Thoracic aorta (tissue), 2 donors: ENCODE data around the gene LRRC8A. TPM values are rescaled to one million over a fixed set of nuclear protein-coding genes. Genes with fewer than 3 reads are reported as not detected.

ENCODE experiments used
- ATAC-seq: fragments of 150-250 bp; one replicate; pipeline ENCODE4 v1.8.0; 2017; ENCODE audit warnings: low read depth; ENCODE audit not compliant: insufficient number of reproducible peaks, low FRiP score
- DNase-seq: peaks from one replicate; pipeline ENCODE4 v3.0.0-alpha.2; 2020; ENCODE audit warnings: low spot score
- H3K27ac ChIP-seq, 2 donors: fragments of 200-600 bp; sonication (generic); 1 replicate in 1 of 2; 2 replicates in 1 of 2; pipeline ENCODE4 v1.5.1; 2016; ENCODE audit warnings: mild to moderate bottlenecking in 2 of 2, moderate library complexity in 2 of 2
- H3K27me3 ChIP-seq: fragments of 200-600 bp; sonication (generic); replicated peaks from 2 replicates; pipeline ENCODE4 v1.6.0; 2016; ENCODE audit warnings: mild to moderate bottlenecking; ENCODE audit not compliant: insufficient read depth
- H3K36me3 ChIP-seq: fragments of 200-600 bp; sonication (generic); one replicate; pipeline ENCODE4 v1.5.1; 2016
- H3K4me1 ChIP-seq, 2 donors: fragments of 200-600 bp; sonication (generic); 1 replicate in 1 of 2; 2 replicates in 1 of 2; pipeline versions ENCODE4 v1.5.1 to v1.6.0; 2016; ENCODE audit warnings: low read depth in 2 of 2, mild to moderate bottlenecking in 1 of 2; ENCODE audit not compliant: control insufficient read depth in 1 of 2
- H3K4me3 ChIP-seq: fragments of 200-600 bp; sonication (generic); 2 replicates; pipeline ENCODE4 v1.5.1; 2016; ENCODE audit warnings: mild to moderate bottlenecking
- H3K9me3 ChIP-seq: fragments of 200-600 bp; sonication (generic); 2 replicates; pipeline ENCODE4 v1.5.1; 2016
- total RNA-seq, 2 donors: library from RNA; depleted of rRNA; stranded (reverse); fragments of >200 nt; gene quantifications; one replicate each; pipeline versions ENCODE4 v1.1.0 to v1.2.3, GENCODE V29; 2016
- TF ChIP-seq, protein P1 (sequence below): fragments of 200-600 bp; sonication (generic); IDR thresholded peaks from one replicate; pipeline ENCODE4 v1.5.1; 2019; ENCODE audit warnings: antibody characterized with exemption

Gene LRRC8A
- total RNA-seq, 2 donors from 2014 or later, result 125 to 161 TPM

DNA sequence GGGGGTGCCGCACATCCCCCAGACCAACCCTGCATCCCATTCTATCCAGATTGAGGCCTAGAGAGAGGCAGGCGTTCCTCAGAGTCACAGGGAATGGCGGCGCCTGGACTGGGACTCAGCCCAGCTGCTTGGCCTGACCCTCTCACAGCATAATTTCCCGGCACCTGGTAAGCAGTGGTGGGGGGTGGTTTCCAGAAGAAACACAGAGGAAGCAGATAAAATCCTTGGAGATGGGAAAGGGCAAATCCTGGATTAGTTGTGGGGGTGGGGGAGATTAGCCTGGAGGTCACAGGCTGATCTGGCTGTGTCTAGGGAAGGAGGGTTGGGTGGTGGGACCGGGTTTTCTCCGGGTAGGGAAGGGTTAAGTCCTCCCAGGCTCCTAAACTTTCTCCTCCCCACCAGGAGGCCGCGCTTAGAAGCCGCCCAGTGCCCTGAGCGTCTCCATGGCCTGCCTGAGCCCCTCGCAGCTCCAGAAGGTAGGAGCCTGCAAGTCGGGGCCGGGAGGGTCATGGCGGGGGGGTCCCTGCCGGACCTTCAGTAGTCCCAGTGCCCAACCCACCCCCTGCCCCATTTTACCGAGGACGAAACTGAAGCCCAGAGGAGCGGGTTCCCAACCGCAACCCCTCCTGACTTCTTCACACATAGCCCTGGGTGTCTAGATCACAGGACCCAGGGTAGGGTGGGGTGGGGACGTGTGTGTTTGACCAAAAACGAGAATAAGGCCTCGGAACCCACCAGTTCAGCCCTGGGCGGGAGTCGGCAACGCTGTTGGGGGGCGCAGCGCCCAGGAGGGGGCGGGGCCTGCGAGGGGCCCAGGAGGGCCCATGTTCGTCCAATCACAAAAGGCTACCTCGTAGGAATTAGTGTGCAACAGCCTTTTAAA, 40.2 kb downstream of the LRRC8A start:
- Histone ChIP-seq H3K36me3 (peaks cover 9% of the 10 kb centered on the region), H3K4me3 (peak overlapping the region; percentile 74), H3K27me3 (no peaks in the 10 kb centered on the region), H3K9me3 (no peaks in the 10 kb centered on the region), H3K27ac (peak overlapping the region; percentile 88 to 96), H3K4me1 (peaks cover 32 to 61% of the 10 kb centered on the region in 2 donors)
- ATAC-seq, result peak; percentile 45
- DNase-seq, result no peak
- TF ChIP-seq, protein P1, sequence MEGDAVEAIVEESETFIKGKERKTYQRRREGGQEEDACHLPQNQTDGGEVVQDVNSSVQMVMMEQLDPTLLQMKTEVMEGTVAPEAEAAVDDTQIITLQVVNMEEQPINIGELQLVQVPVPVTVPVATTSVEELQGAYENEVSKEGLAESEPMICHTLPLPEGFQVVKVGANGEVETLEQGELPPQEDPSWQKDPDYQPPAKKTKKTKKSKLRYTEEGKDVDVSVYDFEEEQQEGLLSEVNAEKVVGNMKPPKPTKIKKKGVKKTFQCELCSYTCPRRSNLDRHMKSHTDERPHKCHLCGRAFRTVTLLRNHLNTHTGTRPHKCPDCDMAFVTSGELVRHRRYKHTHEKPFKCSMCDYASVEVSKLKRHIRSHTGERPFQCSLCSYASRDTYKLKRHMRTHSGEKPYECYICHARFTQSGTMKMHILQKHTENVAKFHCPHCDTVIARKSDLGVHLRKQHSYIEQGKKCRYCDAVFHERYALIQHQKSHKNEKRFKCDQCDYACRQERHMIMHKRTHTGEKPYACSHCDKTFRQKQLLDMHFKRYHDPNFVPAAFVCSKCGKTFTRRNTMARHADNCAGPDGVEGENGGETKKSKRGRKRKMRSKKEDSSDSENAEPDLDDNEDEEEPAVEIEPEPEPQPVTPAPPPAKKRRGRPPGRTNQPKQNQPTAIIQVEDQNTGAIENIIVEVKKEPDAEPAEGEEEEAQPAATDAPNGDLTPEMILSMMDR, result peak; percentile 12

DNA sequence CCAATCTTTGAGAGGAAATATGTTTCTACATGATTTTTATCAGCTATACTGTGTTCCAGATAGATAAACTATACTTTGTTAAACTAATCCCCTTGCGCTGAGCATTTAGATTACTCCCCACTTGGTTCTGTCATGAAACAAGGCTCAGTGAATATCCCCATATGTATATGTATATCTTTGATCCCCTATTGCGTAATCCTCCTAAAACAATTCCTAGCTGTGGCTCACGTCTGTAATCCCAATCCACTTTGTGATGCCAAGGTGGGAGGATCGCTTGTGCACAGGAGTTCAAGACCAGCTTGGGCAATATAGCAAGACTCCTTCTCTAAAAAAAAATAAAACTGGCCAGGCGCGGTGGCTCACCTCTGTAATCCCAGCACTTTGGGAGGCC, 41.6 kb downstream of the LRRC8A start:
- peak overlapping the region in 1 of 2 donors; percentile 96 for H3K27ac ChIP-seq
- H3K9me3 ChIP-seq, result no peaks in the 10 kb centered on the region
- ATAC-seq (no peak), DNase-seq (no peak)
- peaks cover 3% of the 10 kb centered on the region for H3K36me3 ChIP-seq
- H3K4me3 ChIP-seq, result peak overlapping the region; percentile 74
- peaks cover 32 to 57% of the 10 kb centered on the region in 2 donors for H3K4me1 ChIP-seq
- TF ChIP-seq, protein P1, result no peak
- H3K27me3 ChIP-seq, result no peaks in the 10 kb centered on the region

DNA sequence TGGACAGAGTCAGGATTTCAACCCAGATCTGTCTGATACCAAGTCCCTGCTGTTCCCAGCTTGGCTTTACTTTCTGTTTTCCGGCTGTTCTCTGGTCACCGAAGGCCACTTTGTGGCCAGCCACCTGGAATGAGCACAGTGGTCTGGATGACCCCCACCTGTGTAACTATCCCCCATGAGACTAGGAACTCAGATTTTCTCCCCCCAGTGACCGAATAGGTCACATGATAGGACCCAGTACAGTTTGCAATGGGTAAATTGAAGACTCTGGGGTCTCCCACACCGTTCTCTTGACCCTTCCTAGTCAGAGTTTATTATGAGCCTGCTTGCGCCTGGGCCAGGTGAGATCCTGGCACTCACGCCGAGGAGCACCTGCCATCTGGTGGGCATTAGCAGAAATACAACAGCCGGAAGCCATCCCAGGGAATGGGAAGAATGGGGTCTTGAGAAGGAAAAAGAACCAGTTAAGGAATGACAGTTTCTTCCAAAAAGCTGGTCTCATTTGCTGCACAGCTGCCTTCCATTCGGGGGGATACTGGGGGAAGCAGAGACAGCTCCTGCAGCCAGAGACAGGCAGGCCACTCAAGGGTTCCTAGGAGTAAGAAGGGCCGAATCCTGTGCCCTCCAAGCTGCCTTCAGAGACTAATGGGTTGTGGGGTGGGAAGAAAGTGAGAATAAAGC, 45.9 kb downstream of the LRRC8A start:
- Histone ChIP-seq H3K4me1 (peaks cover 5 to 18% of the 10 kb centered on the region in 2 donors), H3K36me3 (peaks cover 3% of the 10 kb centered on the region), H3K4me3 (no peak overlapping the region), H3K27ac (no peak overlapping the region), H3K9me3 (no peaks in the 10 kb centered on the region), H3K27me3 (no peaks in the 10 kb centered on the region)
- DNase-seq (no peak), ATAC-seq (peak; percentile 34)
- TF ChIP-seq, protein P1, result peak; percentile 90

DNA sequence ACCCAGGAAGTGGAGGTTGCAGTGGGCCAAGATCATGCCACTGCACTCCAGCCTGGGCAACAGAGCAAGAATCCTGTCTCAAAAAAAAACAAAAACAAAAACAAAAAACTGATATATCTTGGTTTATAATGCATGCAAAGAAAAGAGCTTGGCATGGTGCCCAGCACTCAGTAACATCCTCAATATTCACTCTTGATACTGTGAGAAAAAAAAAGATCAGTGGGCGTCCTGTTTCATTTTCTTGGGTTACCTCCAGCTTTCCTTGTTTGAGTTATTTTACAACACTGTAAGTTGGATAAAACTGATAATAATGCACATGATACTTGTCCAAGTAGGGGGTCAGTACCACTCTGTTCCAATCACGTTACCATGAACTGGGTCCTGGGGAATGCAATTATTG, 46.7 kb downstream of the LRRC8A start:
- TF ChIP-seq, protein P1, result no peak
- Histone ChIP-seq H3K27me3 (no peaks in the 10 kb centered on the region), H3K36me3 (peaks cover 3% of the 10 kb centered on the region), H3K9me3 (no peaks in the 10 kb centered on the region), H3K4me1 (peaks cover 0 to 11% of the 10 kb centered on the region in 2 donors), H3K4me3 (no peak overlapping the region), H3K27ac (no peak overlapping the region)
- ATAC-seq (no peak), DNase-seq (no peak)

- TF ChIP-seq, protein P1, result no peak
- ATAC-seq (no peak), DNase-seq (no peak)
- no peak overlapping the region for H3K4me3 ChIP-seq
- no peaks in the 10 kb centered on the region for H3K27me3 ChIP-seq
- H3K27ac ChIP-seq, result no peak overlapping the region
- peaks cover 3% of the 10 kb centered on the region for H3K36me3 ChIP-seq
- H3K4me1 ChIP-seq, result peaks cover 0 to 9% of the 10 kb centered on the region in 2 donors
- no peaks in the 10 kb centered on the region for H3K9me3 ChIP-seq
These were observed 47.6 kb downstream of the LRRC8A start for GRCh38 chr9:128929560-128929959.
